ENCODE results near the gene MARCKSL1.

DNA sequence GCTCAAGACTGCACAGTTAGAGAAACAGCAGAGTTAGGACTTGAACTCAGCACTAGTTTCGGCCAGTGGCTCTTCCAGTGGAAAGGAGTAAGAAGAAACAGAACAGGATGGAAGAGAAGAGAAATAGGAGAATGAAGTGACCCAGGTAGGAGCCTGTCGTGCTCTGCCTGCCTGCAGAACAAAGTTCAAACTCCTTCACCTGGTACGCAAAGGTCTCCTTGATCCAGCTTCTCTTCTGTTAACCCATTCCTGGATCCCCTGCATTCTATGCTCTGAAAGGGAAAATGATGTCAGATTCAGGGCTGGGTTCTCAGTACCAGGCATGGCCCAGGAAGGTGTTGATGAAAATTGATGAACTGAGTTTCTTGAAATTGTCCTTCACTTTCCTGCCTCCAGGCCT lies 22.4 kb upstream of the MARCKSL1 start:
- TF ChIP-seq, protein P1, sequence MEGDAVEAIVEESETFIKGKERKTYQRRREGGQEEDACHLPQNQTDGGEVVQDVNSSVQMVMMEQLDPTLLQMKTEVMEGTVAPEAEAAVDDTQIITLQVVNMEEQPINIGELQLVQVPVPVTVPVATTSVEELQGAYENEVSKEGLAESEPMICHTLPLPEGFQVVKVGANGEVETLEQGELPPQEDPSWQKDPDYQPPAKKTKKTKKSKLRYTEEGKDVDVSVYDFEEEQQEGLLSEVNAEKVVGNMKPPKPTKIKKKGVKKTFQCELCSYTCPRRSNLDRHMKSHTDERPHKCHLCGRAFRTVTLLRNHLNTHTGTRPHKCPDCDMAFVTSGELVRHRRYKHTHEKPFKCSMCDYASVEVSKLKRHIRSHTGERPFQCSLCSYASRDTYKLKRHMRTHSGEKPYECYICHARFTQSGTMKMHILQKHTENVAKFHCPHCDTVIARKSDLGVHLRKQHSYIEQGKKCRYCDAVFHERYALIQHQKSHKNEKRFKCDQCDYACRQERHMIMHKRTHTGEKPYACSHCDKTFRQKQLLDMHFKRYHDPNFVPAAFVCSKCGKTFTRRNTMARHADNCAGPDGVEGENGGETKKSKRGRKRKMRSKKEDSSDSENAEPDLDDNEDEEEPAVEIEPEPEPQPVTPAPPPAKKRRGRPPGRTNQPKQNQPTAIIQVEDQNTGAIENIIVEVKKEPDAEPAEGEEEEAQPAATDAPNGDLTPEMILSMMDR (IDR thresholded peaks at IDR 0.05), result no peak
- TF ChIP-seq POLR2A (IDR thresholded peaks at IDR 0.05), result no peak
